Endodermal cell (in vitro differentiated cells): ENCODE results near the gene CYP19A1. TPM values are rescaled to one million over a fixed set of nuclear protein-coding genes. Genes with fewer than 3 reads are reported as not detected.

ENCODE experiments used
- DNase-seq: peaks from one replicate; pipeline ENCODE4 v3.0.0-alpha.2; 2017
- H3K27ac ChIP-seq: 2 replicates; pipeline ENCODE4 v1.5.1; 2013; ENCODE audit warnings: mild to moderate bottlenecking, low read depth, low read length, moderate library complexity
- H3K27me3 ChIP-seq: 2 replicates; pipeline ENCODE4 v1.6.1; 2013; ENCODE audit warnings: mild to moderate bottlenecking, low read length, moderate library complexity; ENCODE audit not compliant: insufficient read depth, control insufficient read depth, poor library complexity, severe bottlenecking
- H3K36me3 ChIP-seq: 2 replicates; pipeline ENCODE4 v1.7.0; 2013; ENCODE audit warnings: mild to moderate bottlenecking, low read length, moderate library complexity; ENCODE audit not compliant: control insufficient read depth, insufficient read depth
- H3K4me1 ChIP-seq: one replicate; pipeline ENCODE4 v1.7.0; 2013; ENCODE audit warnings: low read length; ENCODE audit not compliant: control insufficient read depth, insufficient read depth
- H3K4me3 ChIP-seq: 2 replicates; pipeline ENCODE4 v1.5.1; 2013; ENCODE audit warnings: mild to moderate bottlenecking, low read length, moderate library complexity
- H3K9ac ChIP-seq: 2 replicates; pipeline ENCODE4 v1.6.1; 2013; ENCODE audit warnings: mild to moderate bottlenecking, low read length, moderate library complexity; ENCODE audit not compliant: poor library complexity, severe bottlenecking; ENCODE audit errors: extremely low read depth
- H3K9me3 ChIP-seq: 2 replicates; pipeline ENCODE4 v1.6.1; 2013; ENCODE audit warnings: mild to moderate bottlenecking, low read length, moderate library complexity; ENCODE audit not compliant: control insufficient read depth
- H3K27ac Mint-ChIP-seq: 2 replicates; pipeline ENCODE4 v1.8.0; 2020; ENCODE audit warnings: mixed read lengths
- H3K27me3 Mint-ChIP-seq: 2 replicates; pipeline ENCODE4 v1.8.0; 2021; ENCODE audit warnings: mild to moderate bottlenecking, mixed read lengths; ENCODE audit not compliant: insufficient read depth
- H3K36me3 Mint-ChIP-seq: 2 replicates; pipeline ENCODE4 v1.8.0; 2020; ENCODE audit warnings: low read depth, mixed read lengths
- H3K4me1 Mint-ChIP-seq: 2 replicates; pipeline ENCODE4 v1.8.0; 2020; ENCODE audit warnings: mixed read lengths
- H3K4me3 Mint-ChIP-seq: 2 replicates; pipeline ENCODE4 v1.8.0; 2020; ENCODE audit warnings: mild to moderate bottlenecking, moderate library complexity, mixed read lengths
- H3K9me3 Mint-ChIP-seq: 2 replicates; pipeline ENCODE4 v1.8.0; 2020; ENCODE audit warnings: mild to moderate bottlenecking, mixed read lengths
- WGBS, 2 experiments: methylation state at CpG; one replicate each; pipeline versions ENCODE4 v1.1.5 to v1.1.7; 2013; ENCODE audit warnings: missing lambda C conversion rate in 2 of 2, mixed read lengths in 1 of 2; ENCODE audit not compliant: insufficient coverage in 1 of 2, insufficient read length in 1 of 2; 5-methylcytosine and 5-hydroxymethylcytosine counted together
- total RNA-seq, 2 donors: library from RNA; stranded (reverse); fragmentation: NEBNext Ultra II Directional in 1 of 2; extraction: Animal tissue kit (Norgen Biotek cat#: 25700) in 1 of 2; gene quantifications; 2 replicates in 1 of 2; 3 replicates in 1 of 2; pipeline ENCODE4 v1.2.1, GENCODE V29; 2021
- TF ChIP-seq, protein P1 (sequence below): fragments of 200-600 bp; sonication (generic); conservative IDR thresholded peaks from 2 replicates; pipeline ENCODE4 v1.5.0; 2021; ENCODE audit warnings: antibody characterized with exemption, mild to moderate bottlenecking

The CYP19A1 gene
- total RNA-seq, 2 donors from 2014 or later = not detected

DNA sequence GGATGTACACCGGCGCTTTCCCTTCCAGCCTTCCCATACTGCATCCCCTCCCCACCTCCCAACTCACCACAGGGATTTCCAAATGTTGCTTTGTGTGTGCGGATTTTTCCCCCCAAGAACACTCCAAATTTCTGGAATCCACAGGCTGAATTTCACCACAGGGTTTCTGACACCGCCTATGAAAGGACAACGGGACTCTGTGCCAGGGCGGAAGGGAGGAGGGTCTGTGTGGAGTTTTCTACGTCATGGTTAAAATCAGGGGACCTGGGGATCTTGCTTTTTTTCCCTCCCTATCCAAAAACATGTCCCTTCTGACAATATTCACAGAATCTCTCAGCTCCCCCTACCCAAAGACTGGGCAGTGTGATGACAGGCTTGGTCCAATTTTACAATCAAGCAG lies 14.6 kb downstream of the CYP19A1 start:
- no peak overlapping the region for H3K27ac ChIP-seq
- no peaks in the 10 kb centered on the region for H3K9me3 Mint-ChIP-seq
- peaks cover 9% of the 10 kb centered on the region for H3K27me3 ChIP-seq
- DNase-seq = no peak
- peaks cover 8% of the 10 kb centered on the region for H3K27me3 Mint-ChIP-seq
- no peaks in the 10 kb centered on the region for H3K9me3 ChIP-seq
- H3K36me3 ChIP-seq = no peaks in the 10 kb centered on the region
- no peak overlapping the region for H3K27ac Mint-ChIP-seq
- TF ChIP-seq, protein P1, sequence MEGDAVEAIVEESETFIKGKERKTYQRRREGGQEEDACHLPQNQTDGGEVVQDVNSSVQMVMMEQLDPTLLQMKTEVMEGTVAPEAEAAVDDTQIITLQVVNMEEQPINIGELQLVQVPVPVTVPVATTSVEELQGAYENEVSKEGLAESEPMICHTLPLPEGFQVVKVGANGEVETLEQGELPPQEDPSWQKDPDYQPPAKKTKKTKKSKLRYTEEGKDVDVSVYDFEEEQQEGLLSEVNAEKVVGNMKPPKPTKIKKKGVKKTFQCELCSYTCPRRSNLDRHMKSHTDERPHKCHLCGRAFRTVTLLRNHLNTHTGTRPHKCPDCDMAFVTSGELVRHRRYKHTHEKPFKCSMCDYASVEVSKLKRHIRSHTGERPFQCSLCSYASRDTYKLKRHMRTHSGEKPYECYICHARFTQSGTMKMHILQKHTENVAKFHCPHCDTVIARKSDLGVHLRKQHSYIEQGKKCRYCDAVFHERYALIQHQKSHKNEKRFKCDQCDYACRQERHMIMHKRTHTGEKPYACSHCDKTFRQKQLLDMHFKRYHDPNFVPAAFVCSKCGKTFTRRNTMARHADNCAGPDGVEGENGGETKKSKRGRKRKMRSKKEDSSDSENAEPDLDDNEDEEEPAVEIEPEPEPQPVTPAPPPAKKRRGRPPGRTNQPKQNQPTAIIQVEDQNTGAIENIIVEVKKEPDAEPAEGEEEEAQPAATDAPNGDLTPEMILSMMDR = no peak
- no peaks in the 10 kb centered on the region for H3K36me3 Mint-ChIP-seq
- no peak overlapping the region for H3K4me3 ChIP-seq
- H3K4me3 Mint-ChIP-seq = no peak overlapping the region
- no peaks in the 10 kb centered on the region for H3K4me1 Mint-ChIP-seq
- no peak overlapping the region for H3K9ac ChIP-seq
- H3K4me1 ChIP-seq = no peaks in the 10 kb centered on the region
- WGBS, 2 experiments = 88% methylated on average over 5 of the region's 7 CpGs; no CpG with 5 or more reads in 1 of the 2 experiments

DNA sequence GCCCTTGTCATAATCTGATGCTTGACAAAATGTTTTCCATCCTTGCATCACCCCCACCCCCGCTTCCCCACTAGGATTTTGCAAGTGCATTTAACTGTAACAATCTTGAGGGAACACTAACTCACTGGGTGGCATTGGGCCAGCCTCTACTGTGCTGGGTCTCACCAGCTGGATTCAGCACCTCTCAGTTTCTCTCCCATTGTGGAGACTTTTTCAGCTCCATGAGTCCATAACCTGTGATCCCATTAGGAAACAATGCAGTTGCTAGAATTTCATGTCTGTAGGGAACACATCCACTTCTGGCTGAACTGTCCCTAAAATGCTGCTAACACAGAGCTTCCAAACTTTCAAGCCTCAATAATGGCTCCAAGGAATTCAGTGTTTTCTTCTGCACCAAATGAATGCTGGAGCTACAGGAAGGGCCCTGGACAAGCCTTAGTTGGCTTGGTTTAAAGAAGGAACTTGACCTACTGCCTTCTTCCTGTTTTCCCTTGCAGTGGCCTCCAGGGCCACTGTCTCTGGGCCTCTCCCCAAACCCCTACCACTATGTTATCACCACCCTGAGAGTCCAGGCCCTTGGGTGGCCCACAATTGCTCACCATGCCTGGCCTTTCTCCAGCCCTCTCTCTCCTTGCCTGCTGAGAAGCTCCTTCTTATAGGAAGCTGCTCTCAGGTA lies 15.6 kb downstream of the CYP19A1 start:
- WGBS, 2 experiments = 74 to 100% methylated on average over 1 of the region's 1 CpG
- peaks cover 8% of the 10 kb centered on the region for H3K27me3 Mint-ChIP-seq
- H3K9me3 ChIP-seq = no peaks in the 10 kb centered on the region
- H3K4me1 ChIP-seq = no peaks in the 10 kb centered on the region
- no peak for DNase-seq
- no peaks in the 10 kb centered on the region for H3K36me3 Mint-ChIP-seq
- no peak overlapping the region for H3K27ac ChIP-seq
- no peak overlapping the region for H3K9ac ChIP-seq
- no peak overlapping the region for H3K4me3 Mint-ChIP-seq
- no peak overlapping the region for H3K27ac Mint-ChIP-seq
- H3K4me1 Mint-ChIP-seq = no peaks in the 10 kb centered on the region
- H3K9me3 Mint-ChIP-seq = no peaks in the 10 kb centered on the region
- no peak overlapping the region for H3K4me3 ChIP-seq
- no peaks in the 10 kb centered on the region for H3K36me3 ChIP-seq
- TF ChIP-seq, protein P1 = no peak
- H3K27me3 ChIP-seq = peaks cover 8% of the 10 kb centered on the region

DNA sequence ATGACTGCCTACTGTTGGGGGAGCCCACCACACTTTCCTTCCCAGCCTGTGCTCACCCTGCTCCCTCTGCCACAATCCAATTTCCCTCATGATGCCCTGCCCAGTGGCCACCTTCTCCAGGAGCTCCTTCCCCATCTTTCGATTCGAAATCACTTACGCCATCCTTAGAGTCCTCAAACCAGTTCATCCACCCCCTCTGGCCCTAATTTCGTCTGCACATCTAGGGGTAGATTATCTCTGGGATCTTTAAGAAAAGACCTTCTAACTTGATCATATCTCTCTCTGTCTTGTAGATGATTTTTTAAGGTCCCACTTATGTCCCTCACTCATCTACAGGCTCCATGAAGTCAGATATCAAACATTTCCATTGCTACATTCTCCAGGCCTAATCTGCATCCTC lies 17.1 kb downstream of the CYP19A1 start:
- WGBS, 2 experiments = 80 to 93% methylated on average over 3 to 4 of the region's 4 CpGs
- peaks cover 8% of the 10 kb centered on the region for H3K27me3 Mint-ChIP-seq
- no peaks in the 10 kb centered on the region for H3K36me3 ChIP-seq
- peaks cover 8% of the 10 kb centered on the region for H3K27me3 ChIP-seq
- no peaks in the 10 kb centered on the region for H3K36me3 Mint-ChIP-seq
- H3K4me3 Mint-ChIP-seq = no peak overlapping the region
- no peak overlapping the region for H3K27ac Mint-ChIP-seq
- no peaks in the 10 kb centered on the region for H3K4me1 Mint-ChIP-seq
- no peak overlapping the region for H3K9ac ChIP-seq
- no peak for DNase-seq
- TF ChIP-seq, protein P1 = no peak
- H3K27ac ChIP-seq = no peak overlapping the region
- H3K9me3 ChIP-seq = no peaks in the 10 kb centered on the region
- H3K9me3 Mint-ChIP-seq = no peaks in the 10 kb centered on the region
- H3K4me1 ChIP-seq = no peaks in the 10 kb centered on the region
- H3K4me3 ChIP-seq = no peak overlapping the region
